Fibroblast of the aortic adventitia (primary cell): ENCODE results near the gene UNC5C. TPM values are rescaled to one million over a fixed set of nuclear protein-coding genes. Genes with fewer than 3 reads are reported as not detected.
A peak's percentile ranks its signal among the peaks of the same experiment; 100 is the strongest.

ENCODE experiments used
- DNase-seq: peaks from one replicate; pipeline ENCODE4 v3.0.0-alpha.2; 2010; ENCODE audit warnings: low read depth
- H3K4me3 ChIP-seq: 2 replicates; pipeline ENCODE4 v1.5.1; 2011; ENCODE audit warnings: low read depth, mild to moderate bottlenecking, control low read depth, low read length, moderate library complexity
- total RNA-seq: library from RNA; depleted of rRNA; stranded (reverse); fragments of >200 nt; gene quantifications from 2 replicates; pipeline ENCODE4 v1.2.3, GENCODE V29; 2012; ENCODE audit warnings: low replicate concordance
- TF ChIP-seq, protein P1 (sequence below): IDR thresholded peaks from 2 replicates; pipeline ENCODE4 v1.5.1; 2011; ENCODE audit warnings: mild to moderate bottlenecking, low read length, control low read depth, inconsistent platforms; ENCODE audit not compliant: insufficient read depth

UNC5C gene
- total RNA-seq, 1 donor: 2.2 TPM

DNA sequence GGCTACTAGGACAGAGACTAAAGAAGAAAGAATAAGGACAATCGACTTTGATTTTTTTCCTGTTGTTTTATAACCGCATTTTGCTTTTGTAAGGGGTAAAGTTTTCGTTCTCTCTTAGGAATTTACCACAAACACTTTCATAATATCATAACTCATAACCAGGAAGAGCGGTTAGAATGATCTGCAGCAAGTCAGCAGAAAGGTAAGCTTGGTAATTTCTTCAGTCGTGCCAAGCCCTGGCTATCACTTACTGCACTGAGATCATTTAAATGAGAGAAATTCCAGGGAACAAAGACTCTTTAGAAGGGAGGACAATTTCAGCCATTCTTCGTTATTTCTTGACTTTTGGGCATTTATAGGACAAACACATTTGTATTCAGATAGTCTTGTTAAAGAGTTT, 258.1 kb downstream of the UNC5C start:
- no peak for DNase-seq
- H3K4me3 ChIP-seq: no peak overlapping the region
- TF ChIP-seq, protein P1, sequence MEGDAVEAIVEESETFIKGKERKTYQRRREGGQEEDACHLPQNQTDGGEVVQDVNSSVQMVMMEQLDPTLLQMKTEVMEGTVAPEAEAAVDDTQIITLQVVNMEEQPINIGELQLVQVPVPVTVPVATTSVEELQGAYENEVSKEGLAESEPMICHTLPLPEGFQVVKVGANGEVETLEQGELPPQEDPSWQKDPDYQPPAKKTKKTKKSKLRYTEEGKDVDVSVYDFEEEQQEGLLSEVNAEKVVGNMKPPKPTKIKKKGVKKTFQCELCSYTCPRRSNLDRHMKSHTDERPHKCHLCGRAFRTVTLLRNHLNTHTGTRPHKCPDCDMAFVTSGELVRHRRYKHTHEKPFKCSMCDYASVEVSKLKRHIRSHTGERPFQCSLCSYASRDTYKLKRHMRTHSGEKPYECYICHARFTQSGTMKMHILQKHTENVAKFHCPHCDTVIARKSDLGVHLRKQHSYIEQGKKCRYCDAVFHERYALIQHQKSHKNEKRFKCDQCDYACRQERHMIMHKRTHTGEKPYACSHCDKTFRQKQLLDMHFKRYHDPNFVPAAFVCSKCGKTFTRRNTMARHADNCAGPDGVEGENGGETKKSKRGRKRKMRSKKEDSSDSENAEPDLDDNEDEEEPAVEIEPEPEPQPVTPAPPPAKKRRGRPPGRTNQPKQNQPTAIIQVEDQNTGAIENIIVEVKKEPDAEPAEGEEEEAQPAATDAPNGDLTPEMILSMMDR: no peak

DNA sequence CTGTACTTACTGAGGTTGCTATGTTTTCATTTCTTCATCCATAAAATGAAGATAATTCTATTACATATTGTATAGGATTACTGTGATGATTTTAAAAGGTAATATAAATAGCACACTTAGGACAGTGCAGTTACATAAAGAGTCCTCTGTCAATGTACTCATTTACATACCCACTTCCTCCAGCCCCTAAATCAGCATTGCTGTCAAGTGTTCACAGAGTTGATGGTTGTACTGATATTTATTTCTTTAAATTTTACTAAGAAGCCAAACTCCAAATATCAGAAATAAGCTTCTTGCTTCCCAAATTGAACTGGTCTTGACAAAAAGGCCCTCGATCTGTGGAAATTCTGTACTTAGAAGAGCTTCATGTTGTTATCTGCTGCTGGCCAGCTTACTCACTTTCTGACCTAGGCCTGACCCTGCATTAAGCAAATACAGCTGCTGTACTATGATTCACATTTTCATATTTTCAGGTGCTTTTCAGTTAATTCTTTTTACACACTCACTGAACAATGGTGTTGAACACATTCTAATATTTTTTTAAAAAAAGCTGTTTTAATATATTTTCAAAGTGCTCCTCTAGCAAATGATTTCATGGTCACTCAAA, 259.6 kb downstream of the UNC5C start:
- no peak overlapping the region for H3K4me3 ChIP-seq
- DNase-seq: peak; percentile 25
- TF ChIP-seq, protein P1: no peak

DNA sequence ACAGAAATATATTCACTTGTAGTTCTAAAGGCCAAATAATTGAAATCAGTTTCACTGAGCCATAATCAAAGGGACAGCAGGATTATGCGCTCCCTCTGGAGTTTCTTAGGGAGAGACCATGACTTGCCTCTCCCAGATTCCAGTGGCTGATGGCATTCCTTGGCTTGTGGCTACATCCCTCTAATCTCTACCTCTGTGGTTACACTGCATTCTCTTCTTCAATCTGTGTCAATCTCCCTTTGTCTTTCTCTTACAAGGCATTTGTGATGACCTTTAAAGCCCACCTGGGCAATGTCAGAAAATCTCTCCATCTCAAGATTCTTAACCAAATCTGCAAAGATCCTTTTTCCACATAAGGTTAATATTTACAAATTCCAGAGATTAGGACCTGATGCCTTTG, 260.2 kb downstream of the UNC5C start:
- TF ChIP-seq, protein P1: no peak
- no peak overlapping the region for H3K4me3 ChIP-seq
- no peak for DNase-seq

DNA sequence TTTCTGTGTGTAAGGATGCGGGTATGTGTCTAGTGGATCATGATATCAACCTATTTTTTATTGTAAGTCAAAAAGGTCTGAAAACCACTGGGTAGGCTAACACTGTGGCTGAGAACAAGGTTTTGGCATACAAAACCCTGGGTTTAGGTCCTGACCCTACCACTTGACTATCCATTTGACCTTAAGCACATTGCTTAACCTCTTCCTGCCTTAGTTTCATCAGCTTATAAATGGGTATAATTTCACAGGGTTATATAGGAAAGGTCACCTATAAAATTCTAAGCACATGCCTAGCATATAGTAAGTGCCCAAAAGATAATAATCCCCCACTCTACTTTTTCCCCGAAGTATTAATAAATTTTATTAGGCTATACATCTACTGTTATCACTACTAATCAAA, 263.0 kb downstream of the UNC5C start:
- TF ChIP-seq, protein P1: no peak
- no peak overlapping the region for H3K4me3 ChIP-seq
- no peak for DNase-seq

DNA sequence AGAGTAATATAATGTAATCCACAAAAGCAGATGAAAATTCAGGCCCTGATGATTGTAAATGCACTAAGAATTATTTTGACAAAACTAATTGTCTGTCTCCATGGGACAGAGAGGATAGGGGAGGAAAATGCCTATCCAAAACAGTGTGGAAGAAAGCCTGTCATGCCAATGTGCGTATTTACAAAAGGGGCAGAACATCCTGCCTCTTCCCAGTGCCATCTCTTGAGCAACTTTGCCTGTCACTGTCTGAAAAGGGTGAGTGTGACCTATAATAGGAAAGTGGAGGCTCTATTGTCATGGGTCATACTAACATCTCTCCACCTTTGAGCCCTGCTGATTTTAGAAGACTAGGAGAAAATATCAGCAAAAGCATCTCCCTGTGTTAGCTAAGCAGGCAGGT, 264.1 kb downstream of the UNC5C start:
- H3K4me3 ChIP-seq: no peak overlapping the region
- TF ChIP-seq, protein P1: no peak
- no peak for DNase-seq

DNA sequence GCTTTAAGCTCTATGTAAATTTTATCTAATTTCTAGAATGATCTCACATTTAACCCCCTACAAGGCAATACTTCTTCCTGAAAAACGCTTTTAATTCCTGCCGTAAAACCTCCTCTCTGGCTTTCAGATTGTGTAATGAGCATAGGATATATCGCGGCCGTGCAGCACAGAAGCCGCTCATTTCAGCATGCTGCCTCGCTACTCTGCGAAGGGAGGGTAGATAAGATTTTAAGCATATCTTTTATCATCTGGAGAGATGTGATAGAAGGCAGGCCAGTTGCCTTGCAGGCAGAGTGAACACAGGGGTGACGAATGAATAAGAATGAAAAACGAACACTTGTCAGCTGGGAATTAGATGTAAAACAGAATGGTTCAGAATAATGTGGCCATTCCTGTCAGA, 265.5 kb downstream of the UNC5C start:
- H3K4me3 ChIP-seq: no peak overlapping the region
- DNase-seq: no peak
- TF ChIP-seq, protein P1: no peak

DNA sequence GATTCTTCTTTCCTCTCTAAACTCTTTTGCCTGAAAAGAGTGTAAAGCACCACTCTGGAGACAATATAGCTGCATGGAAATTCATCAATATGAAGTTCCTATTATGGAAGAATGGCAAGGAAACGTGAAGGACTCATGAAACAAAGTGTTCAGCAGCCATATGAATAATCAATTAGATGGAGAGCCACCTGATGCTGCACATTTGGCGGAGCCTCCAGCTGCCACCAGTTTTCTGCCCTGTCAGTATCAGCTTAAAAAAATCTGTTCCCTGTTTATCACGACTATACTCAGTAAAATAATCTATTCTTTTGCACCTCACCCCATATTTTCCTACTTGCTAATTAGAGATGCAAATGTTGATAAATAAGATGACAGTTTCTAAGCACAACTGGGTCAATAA, 276.0 kb downstream of the UNC5C start:
- no peak for DNase-seq
- H3K4me3 ChIP-seq: no peak overlapping the region
- TF ChIP-seq, protein P1: no peak
